GM18526 (cell line): ENCODE data around the gene ODF2.

Source experiments
- POLR2A ChIP-seq: IDR thresholded peaks from 3 replicates; pipeline ENCODE4 v1.6.1; 2011; ENCODE audit not compliant: insufficient read length; ENCODE audit errors: extremely low read depth

Gene ODF2

GRCh38 chr9:128420651-128421481 lies 34.9 kb upstream of the ODF2 start, which contains the start of gene CERCAM:
Gene CERCAM (plus strand): TSS chr9:128420857. CDS start chr9:128420878, 21 bp downstream.
- TF ChIP-seq POLR2A: no peak

- no peak for TF ChIP-seq POLR2A
Measured at GRCh38 chr9:128421482-128421996, 34.3 kb upstream of the ODF2 start.

- no peak for TF ChIP-seq POLR2A
Measured at GRCh38 chr9:128422783-128423150, 33.0 kb upstream of the ODF2 start.

GRCh38 chr9:128424268-128424780 lies 31.5 kb upstream of the ODF2 start:
- TF ChIP-seq POLR2A: no peak

GRCh38 chr9:128428644-128429512 lies 26.9 kb upstream of the ODF2 start:
- TF ChIP-seq POLR2A: no peak

- TF ChIP-seq POLR2A: no peak
Measured at GRCh38 chr9:128429513-128430086, 26.2 kb upstream of the ODF2 start.

- no peak for TF ChIP-seq POLR2A
Measured at GRCh38 chr9:128431207-128431606, 24.6 kb upstream of the ODF2 start.

- no peak for TF ChIP-seq POLR2A
Measured at GRCh38 chr9:128434340-128434739, 21.5 kb upstream of the ODF2 start.

GRCh38 chr9:128435611-128436010 lies 20.2 kb upstream of the ODF2 start:
- TF ChIP-seq POLR2A: no peak

- TF ChIP-seq POLR2A: no peak
Measured at GRCh38 chr9:128438343-128439109, 17.3 kb upstream of the ODF2 start.

GRCh38 chr9:128439273-128439672 lies 16.5 kb upstream of the ODF2 start:
- TF ChIP-seq POLR2A: no peak

GRCh38 chr9:128442150-128442549 lies 13.7 kb upstream of the ODF2 start:
- TF ChIP-seq POLR2A: no peak

GRCh38 chr9:128448746-128449145 lies 7.1 kb upstream of the ODF2 start:
- no peak for TF ChIP-seq POLR2A

GRCh38 chr9:128454991-128455390 lies 815 bp upstream of the ODF2 start:
- no peak for TF ChIP-seq POLR2A
